Lower leg skin (tissue), 4 donors: Measurements from ENCODE around the gene ELOB. TPM values are rescaled to one million over a fixed set of nuclear protein-coding genes. Genes with fewer than 3 reads are reported as not detected.

ENCODE experiments used
- DNase-seq, 2 donors: peaks; one replicate each; pipeline ENCODE4 v3.0.0-alpha.2; 2019; ENCODE audit warnings: low spot score in 2 of 2
- H3K4me3 ChIP-seq: fragments of 200-600 bp; sonication (generic); 2 replicates; pipeline ENCODE4 v1.5.1; 2017; ENCODE audit warnings: mild to moderate bottlenecking, low read depth; ENCODE audit not compliant: poor library complexity, severe bottlenecking
- POLR2A ChIP-seq, 2 donors: fragments of 450-650 bp; IDR thresholded peaks; one replicate each; pipeline ENCODE4 v1.6.1; 2016 to 2017; ENCODE audit warnings: antibody characterized with exemption in 2 of 2, mild to moderate bottlenecking in 1 of 2, moderate library complexity in 1 of 2
- WGBS, 2 donors: methylation state at CpG; one replicate each; pipeline ENCODE4 v1.1.5; 2018; 5-methylcytosine and 5-hydroxymethylcytosine counted together
- intact Hi-C: fragments of 100-400 bp; cut with DNase I; formaldehyde crosslinking; loops from one replicate; pipeline ENCODE4 v1.15.0; 2023; ENCODE audit warnings: low total_unique reads
- total RNA-seq, 4 donors: library from RNA; depleted of rRNA; stranded (reverse); fragments of >200 nt; gene quantifications; one replicate each; pipeline ENCODE4 v1.1.0, GENCODE V29; 2016
- TF ChIP-seq, protein P1 (sequence below), 3 donors: fragments of 450-650 bp; IDR thresholded peaks; one replicate each; pipeline ENCODE4 v1.5.1; 2016; ENCODE audit warnings: antibody characterized with exemption in 3 of 3, mild to moderate bottlenecking in 3 of 3, moderate library complexity in 2 of 3

Gene ELOB
- total RNA-seq, 4 donors from 2014 or later: 244 to 2,128 (median 328) TPM

DNA sequence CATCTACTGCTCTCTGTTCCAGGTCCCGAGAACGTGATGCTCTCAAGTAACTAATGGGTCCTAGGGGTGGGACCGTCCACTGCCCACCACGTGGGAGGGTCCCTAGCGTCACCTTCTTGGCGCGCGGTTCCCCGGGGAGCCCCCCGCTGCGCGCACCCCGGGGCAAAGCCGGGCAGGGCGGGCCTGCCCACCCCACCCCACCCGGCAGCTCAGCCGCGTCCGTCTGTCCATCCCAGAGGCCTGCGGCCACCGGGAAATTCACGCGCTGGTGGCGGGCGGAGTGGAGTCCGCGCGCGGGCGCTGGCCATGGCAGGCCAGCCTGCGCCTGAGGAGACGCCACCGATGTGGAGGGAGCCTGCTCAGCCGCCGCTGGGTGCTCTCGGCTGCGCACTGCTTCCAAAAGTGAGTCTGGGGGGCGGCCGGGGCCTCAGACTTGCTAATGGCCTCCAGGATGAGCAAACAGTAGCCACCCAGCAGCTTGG, 21.7 kb upstream of the ELOB start:
- intact Hi-C loops: no loop called here
- 61 to 87% methylated on average over 11 to 35 of the region's 39 CpGs for WGBS, 2 donors

DNA sequence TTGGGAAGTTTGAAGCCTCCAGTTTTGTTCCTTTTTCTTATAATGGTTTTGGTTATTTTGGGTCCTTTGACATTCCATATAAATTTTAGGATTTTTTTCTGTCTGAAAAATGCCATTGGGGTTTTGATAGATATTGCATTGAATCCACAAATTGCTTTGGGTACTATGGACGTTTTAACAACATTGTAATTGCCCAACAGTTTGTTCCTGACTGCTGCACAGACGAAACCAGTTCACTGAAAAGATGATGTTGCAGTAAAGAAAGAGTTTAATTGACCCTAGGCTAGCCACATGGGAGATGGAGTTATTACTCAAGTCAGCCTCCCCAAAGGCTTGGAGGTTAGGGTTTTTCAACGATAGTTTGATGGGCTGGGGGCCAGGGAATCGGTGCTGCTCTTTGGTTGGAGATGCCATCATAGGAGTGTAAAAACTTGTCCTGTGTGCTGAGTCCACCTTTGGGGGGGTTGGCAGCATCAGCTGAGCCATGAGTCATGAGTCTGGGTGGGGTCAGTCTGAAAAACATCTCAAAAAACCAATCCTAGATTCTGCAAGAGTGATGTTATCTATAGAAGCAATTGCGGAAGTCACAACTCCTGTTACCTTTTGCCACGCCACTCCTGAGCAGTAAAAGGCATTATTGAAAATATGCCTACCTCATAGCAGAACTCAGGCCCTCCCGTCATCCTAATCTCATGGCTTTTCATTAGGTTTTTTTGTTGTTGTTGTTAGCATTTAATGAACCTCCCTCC, 18.5 kb upstream of the ELOB start:
- TF ChIP-seq POLR2A (IDR thresholded peaks at IDR 0.05): no peak
- TF ChIP-seq, protein P1, sequence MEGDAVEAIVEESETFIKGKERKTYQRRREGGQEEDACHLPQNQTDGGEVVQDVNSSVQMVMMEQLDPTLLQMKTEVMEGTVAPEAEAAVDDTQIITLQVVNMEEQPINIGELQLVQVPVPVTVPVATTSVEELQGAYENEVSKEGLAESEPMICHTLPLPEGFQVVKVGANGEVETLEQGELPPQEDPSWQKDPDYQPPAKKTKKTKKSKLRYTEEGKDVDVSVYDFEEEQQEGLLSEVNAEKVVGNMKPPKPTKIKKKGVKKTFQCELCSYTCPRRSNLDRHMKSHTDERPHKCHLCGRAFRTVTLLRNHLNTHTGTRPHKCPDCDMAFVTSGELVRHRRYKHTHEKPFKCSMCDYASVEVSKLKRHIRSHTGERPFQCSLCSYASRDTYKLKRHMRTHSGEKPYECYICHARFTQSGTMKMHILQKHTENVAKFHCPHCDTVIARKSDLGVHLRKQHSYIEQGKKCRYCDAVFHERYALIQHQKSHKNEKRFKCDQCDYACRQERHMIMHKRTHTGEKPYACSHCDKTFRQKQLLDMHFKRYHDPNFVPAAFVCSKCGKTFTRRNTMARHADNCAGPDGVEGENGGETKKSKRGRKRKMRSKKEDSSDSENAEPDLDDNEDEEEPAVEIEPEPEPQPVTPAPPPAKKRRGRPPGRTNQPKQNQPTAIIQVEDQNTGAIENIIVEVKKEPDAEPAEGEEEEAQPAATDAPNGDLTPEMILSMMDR (IDR thresholded peaks at IDR 0.05): no peak
- no peak for DNase-seq
- 48 to 50% methylated on average over 7 of the region's 7 CpGs for WGBS, 2 donors
- intact Hi-C loops: no loop called here
- no peak overlapping the region for H3K4me3 ChIP-seq

More for the DNA sequence above, 21.7 kb upstream of the ELOB start:
- DNase-seq: no peak
- no peak overlapping the region for H3K4me3 ChIP-seq
- TF ChIP-seq POLR2A (IDR thresholded peaks at IDR 0.05): no peak
- TF ChIP-seq, protein P1 (IDR thresholded peaks at IDR 0.05): no peak

DNA sequence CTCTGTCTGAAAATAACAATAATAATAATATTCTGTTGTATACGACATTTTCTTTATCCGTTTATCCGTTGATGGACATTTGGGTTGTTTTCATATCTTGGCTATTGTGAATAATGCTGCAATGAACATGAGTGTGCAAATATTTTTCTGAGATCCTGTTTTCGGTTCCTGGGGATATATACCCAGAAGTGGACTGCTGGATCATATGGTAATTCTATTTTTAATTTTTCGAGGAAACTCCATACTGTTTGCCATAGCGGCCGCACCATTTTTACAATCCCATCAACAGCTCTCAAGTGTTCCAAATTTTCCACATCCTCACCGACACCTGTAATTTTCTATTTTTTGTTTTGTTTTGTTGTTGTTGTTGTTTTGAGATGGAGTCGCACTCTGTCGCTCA, 15.9 kb upstream of the ELOB start:
- intact Hi-C loops: no loop called here
- 78 to 80% methylated on average over 10 of the region's 10 CpGs for WGBS, 2 donors
- TF ChIP-seq POLR2A (IDR thresholded peaks at IDR 0.05): no peak
- TF ChIP-seq, protein P1 (IDR thresholded peaks at IDR 0.05): no peak
- no peak overlapping the region for H3K4me3 ChIP-seq
- DNase-seq: no peak

DNA sequence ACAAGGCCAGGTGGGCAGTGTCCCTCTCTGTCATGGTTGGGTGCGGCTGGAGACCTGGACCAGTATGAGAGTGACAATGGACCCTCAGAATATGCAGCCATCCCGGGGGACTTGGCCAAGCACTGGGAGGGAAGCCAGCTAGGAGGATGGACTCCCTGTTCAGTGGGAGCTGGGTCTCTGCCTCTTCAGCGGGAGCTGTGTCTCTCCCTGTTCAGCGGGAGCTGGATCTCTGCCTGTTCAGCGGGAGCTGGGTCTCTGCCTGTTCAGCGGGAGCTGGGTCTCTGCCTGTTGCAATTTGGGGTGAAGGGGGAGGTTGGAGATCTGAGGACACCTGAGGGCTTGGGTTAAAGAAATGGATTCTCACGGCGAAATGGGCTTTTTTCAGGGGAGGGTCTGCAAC, 14.1 kb upstream of the ELOB start:
- intact Hi-C loops: no loop called here
- TF ChIP-seq, protein P1 (IDR thresholded peaks at IDR 0.05): no peak
- no peak for TF ChIP-seq POLR2A (IDR thresholded peaks at IDR 0.05)
- H3K4me3 ChIP-seq: no peak overlapping the region
- no peak for DNase-seq
- WGBS, 2 donors: 59 to 60% methylated on average over 8 of the region's 8 CpGs

DNA sequence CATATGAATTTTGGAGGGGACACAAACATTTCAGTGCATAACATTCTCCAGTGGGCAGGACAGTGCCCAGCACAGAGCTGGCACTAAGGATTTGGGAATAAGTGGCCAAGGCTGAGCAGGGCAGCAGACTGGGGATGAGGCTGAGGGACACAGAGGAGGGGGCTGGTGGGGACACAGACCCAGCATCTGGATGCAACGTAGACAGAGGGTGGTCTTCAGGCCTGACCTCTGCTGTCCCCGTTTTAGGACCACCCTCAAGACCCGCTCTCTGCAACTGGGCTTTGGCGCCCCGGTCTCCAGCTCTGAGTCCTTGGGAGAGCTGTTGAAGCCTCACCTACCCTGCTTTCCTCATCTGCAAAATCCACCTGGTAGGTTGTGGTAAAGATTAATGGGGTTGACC, 13.6 kb upstream of the ELOB start:
- H3K4me3 ChIP-seq: no peak overlapping the region
- no peak for DNase-seq
- TF ChIP-seq, protein P1 (IDR thresholded peaks at IDR 0.05): no peak
- TF ChIP-seq POLR2A (IDR thresholded peaks at IDR 0.05): no peak
- intact Hi-C loops: no loop called here
- 80 to 85% methylated on average over 3 to 5 of the region's 5 CpGs for WGBS, 2 donors
